OCI-LY1 (cell line): ENCODE measurements around the gene EFCAB7.
"Not testable (repeated sequence)": the region's sequence is repeated elsewhere in the genome, so short reads cannot be mapped to it uniquely, and the experiment has no call there.

Experiments used
- H2AFZ ChIP-seq: fragments of 200-600 bp; sonication (generic), shearing (Covaris generic); 2 replicates; pipeline ENCODE4 v1.6.0; 2014; ENCODE audit warnings: antibody characterized with exemption, mild to moderate bottlenecking, low read length
- H3F3A ChIP-seq: fragments of 200-600 bp; sonication (generic), shearing (Covaris generic); 2 replicates; pipeline ENCODE4 v1.6.0; 2014; ENCODE audit warnings: mild to moderate bottlenecking, antibody characterized with exemption, low read length, moderate library complexity; ENCODE audit not compliant: insufficient read depth
- H3K27ac ChIP-seq: fragments of 200-600 bp; sonication (generic); 2 replicates; pipeline ENCODE4 v1.5.1; 2014; ENCODE audit warnings: low read length, mixed run types, mild to moderate bottlenecking, low read depth; ENCODE audit not compliant: poor library complexity, severe bottlenecking
- H3K27me3 ChIP-seq: fragments of 200-600 bp; sonication (generic); 2 replicates; pipeline ENCODE4 v1.6.0; 2014; ENCODE audit warnings: antibody characterized with exemption, mild to moderate bottlenecking, low read length, moderate library complexity; ENCODE audit not compliant: insufficient read depth
- H3K36me3 ChIP-seq: fragments of 200-600 bp; sonication (generic); 2 replicates; pipeline ENCODE4 v1.6.1; 2014; ENCODE audit warnings: mild to moderate bottlenecking, antibody characterized with exemption, low read length, moderate library complexity, mixed read lengths; ENCODE audit not compliant: insufficient read depth
- H3K4me1 ChIP-seq: fragments of 200-600 bp; sonication (generic); 2 replicates; pipeline ENCODE4 v1.5.1; 2014; ENCODE audit warnings: mild to moderate bottlenecking, low read length, moderate library complexity; ENCODE audit not compliant: insufficient read depth, severe bottlenecking
- H3K4me2 ChIP-seq: fragments of 200-600 bp; sonication (generic), shearing (Covaris generic); 2 replicates; pipeline ENCODE4 v1.6.1; 2014; ENCODE audit warnings: low read length
- H3K4me3 ChIP-seq: fragments of 200-600 bp; sonication (generic); 2 replicates; pipeline ENCODE4 v1.5.1; 2014; ENCODE audit warnings: low read length, low read depth, mild to moderate bottlenecking, mixed read lengths; ENCODE audit not compliant: poor library complexity, severe bottlenecking
- H3K79me2 ChIP-seq: fragments of 200-600 bp; shearing (Covaris generic); 2 replicates; pipeline ENCODE4 v1.6.1; 2016; ENCODE audit warnings: mixed run types, low read length, mixed read lengths; ENCODE audit not compliant: insufficient read depth
- H3K9ac ChIP-seq: fragments of 200-600 bp; sonication (generic), shearing (Covaris generic); 2 replicates; pipeline ENCODE4 v1.6.1; 2014; ENCODE audit warnings: mild to moderate bottlenecking, low read length, mixed read lengths
- H3K9me2 ChIP-seq: fragments of 200-600 bp; sonication (generic), shearing (Covaris generic); 2 replicates; pipeline ENCODE4 v1.6.1; 2014; ENCODE audit warnings: low read depth, mild to moderate bottlenecking, low read length, mixed read lengths
- H3K9me3 ChIP-seq: fragments of 200-600 bp; shearing (Covaris generic); 2 replicates; pipeline ENCODE4 v1.6.1; 2014; ENCODE audit warnings: low read length, mixed read lengths
- H4K20me1 ChIP-seq: fragments of 200-600 bp; sonication (generic), shearing (Covaris generic); 2 replicates; pipeline ENCODE4 v1.6.0; 2016; ENCODE audit warnings: mild to moderate bottlenecking, low read length; ENCODE audit not compliant: insufficient read depth
- CTCF ChIP-seq: fragments of 200-600 bp; sonication (generic), shearing (Covaris generic); IDR thresholded peaks from 2 replicates; pipeline ENCODE4 v1.5.1; 2017; ENCODE audit warnings: mild to moderate bottlenecking, antibody characterized with exemption, low read length, moderate library complexity, mixed read lengths
- EZH2 ChIP-seq: fragments of 200-600 bp; sonication (generic), shearing (Covaris generic); IDR thresholded peaks from 2 replicates; pipeline ENCODE4 v1.8.0; 2017; ENCODE audit warnings: borderline replicate concordance, mixed run types, mild to moderate bottlenecking, antibody characterized with exemption, low read length, moderate library complexity, mixed read lengths

Gene EFCAB7

GRCh38 chr1:63563745-63564144 lies 40.4 kb downstream of the EFCAB7 start:
- Histone ChIP-seq H2AFZ (no peak overlapping the region), H3K79me2 (no peaks in the 10 kb centered on the region), H3K4me2 (no peak overlapping the region), H3K4me1 (no peaks in the 10 kb centered on the region), H3K9ac (no peak overlapping the region), H3F3A (no peaks in the 10 kb centered on the region; the same call in 1 of the 2 replicates), H3K9me2 (no peaks in the 10 kb centered on the region), H3K36me3 (0 out of 2 replicates have a peak, but pooled peaks cover 4% of the 10 kb centered on the region), H3K4me3 (no peak overlapping the region), H4K20me1 (no peaks in the 10 kb centered on the region), H3K27ac (no peak overlapping the region), H3K27me3 (no peaks in the 10 kb centered on the region), H3K9me3 (no peaks in the 10 kb centered on the region)
- no peak for TF ChIP-seq EZH2

- H3K4me1 ChIP-seq: no peaks in the 10 kb centered on the region
- H2AFZ ChIP-seq: no peak overlapping the region
- no peak overlapping the region for H3K9ac ChIP-seq
- no peak overlapping the region for H3K4me2 ChIP-seq
- H3K27ac ChIP-seq: no peak overlapping the region
- TF ChIP-seq EZH2: no peak
- no peak for TF ChIP-seq CTCF
- H3K4me3 ChIP-seq: no peak overlapping the region
- no peaks in the 10 kb centered on the region for H4K20me1 ChIP-seq
- H3K9me3 ChIP-seq: no peaks in the 10 kb centered on the region
- 0 out of 2 replicates have a peak, but pooled peaks cover 4% of the 10 kb centered on the region for H3K36me3 ChIP-seq
- H3K79me2 ChIP-seq: no peaks in the 10 kb centered on the region
- H3K9me2 ChIP-seq: no peaks in the 10 kb centered on the region
- H3K27me3 ChIP-seq: no peaks in the 10 kb centered on the region
- H3F3A ChIP-seq: no peaks in the 10 kb centered on the region
Measured at GRCh38 chr1:63569068-63569467, 45.7 kb downstream of the EFCAB7 start.

DNA sequence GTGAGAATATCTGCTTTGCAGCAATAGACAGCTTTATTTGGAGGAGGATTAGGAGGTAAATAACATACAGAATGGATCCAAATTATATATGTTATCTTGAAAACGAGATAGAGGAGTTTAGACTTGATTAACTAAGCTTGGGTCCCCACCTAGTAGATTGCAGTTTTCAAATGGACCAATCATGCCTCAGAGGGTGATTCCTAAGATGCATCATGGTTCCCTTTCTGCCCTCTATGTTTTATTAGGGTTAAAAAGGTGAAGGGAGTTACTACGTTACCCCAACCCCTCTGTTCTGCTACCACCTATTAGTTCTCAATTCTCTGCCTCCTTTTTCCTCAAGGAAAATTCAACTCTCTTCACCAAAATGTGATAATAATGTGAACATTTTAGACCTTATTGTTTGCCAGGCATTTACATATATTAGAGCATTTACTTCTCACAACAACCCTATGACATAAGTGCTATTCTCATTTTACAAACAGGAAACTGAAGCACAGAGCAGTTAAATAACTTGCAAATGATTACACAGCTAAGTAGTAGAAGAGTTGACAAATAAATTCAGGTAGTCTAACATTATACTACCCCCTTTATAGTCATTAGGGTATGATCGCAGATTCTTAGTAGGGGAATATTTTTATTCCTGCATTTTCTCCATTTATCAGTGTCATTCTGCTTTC lies 46.5 kb downstream of the EFCAB7 start:
- H3K9me2 ChIP-seq: no peaks in the 10 kb centered on the region
- 0 out of 2 replicates have a peak, but pooled peaks cover 2% of the 10 kb centered on the region for H3K36me3 ChIP-seq
- H3K9ac ChIP-seq: no peak overlapping the region
- no peaks in the 10 kb centered on the region for H4K20me1 ChIP-seq
- no peak overlapping the region for H2AFZ ChIP-seq
- H3K4me2 ChIP-seq: no peak overlapping the region
- no peaks in the 10 kb centered on the region for H3K4me1 ChIP-seq
- no peaks in the 10 kb centered on the region for H3F3A ChIP-seq
- H3K27me3 ChIP-seq: no peaks in the 10 kb centered on the region
- no peak overlapping the region for H3K27ac ChIP-seq
- TF ChIP-seq CTCF (no peak), EZH2 (no peak)
- H3K9me3 ChIP-seq: no peaks in the 10 kb centered on the region
- no peak overlapping the region for H3K4me3 ChIP-seq
- H3K79me2 ChIP-seq: no peaks in the 10 kb centered on the region

DNA sequence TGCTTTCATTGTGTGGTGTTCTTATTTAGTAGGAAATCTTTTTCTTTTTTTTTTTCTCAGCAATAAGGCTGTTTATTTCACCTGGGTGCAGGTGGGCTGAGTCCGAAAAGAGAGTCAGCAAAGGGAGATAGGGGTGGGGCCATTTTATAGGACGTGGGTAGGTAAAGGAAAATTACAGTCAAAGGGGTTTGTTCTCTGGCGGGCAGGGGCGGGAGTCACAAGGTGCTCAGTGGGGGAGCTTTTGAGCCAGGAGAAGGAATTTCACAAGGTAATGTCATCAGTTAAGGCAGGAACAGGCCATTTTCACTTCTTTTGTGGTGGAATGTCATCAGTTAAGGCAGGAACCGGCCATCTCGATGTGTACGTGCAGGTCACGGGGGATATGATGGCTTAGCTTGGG lies 49.4 kb downstream of the EFCAB7 start:
- not testable (repeated sequence) for H3F3A ChIP-seq, H3K4me3 ChIP-seq, H2AFZ ChIP-seq, H3K27ac ChIP-seq, H3K79me2 ChIP-seq, H3K4me2 ChIP-seq, H3K9me3 ChIP-seq, H3K27me3 ChIP-seq, H3K4me1 ChIP-seq, H3K9ac ChIP-seq, H4K20me1 ChIP-seq, H3K36me3 ChIP-seq, H3K9me2 ChIP-seq

- H3K36me3 ChIP-seq, H3F3A ChIP-seq, H3K4me3 ChIP-seq, H3K27me3 ChIP-seq, H3K9ac ChIP-seq, H4K20me1 ChIP-seq, H3K9me2 ChIP-seq, H2AFZ ChIP-seq, H3K27ac ChIP-seq, H3K4me2 ChIP-seq, H3K79me2 ChIP-seq, H3K9me3 ChIP-seq, H3K4me1 ChIP-seq: not testable (repeated sequence)
Measured at GRCh38 chr1:63574203-63574796, 51.0 kb downstream of the EFCAB7 start.
